Trophoblast cell (in vitro differentiated cells and primary cell): ENCODE data around the gene PRRX1.

ENCODE experiments used
- DNase-seq, 2 donors: peaks; one replicate each; pipeline ENCODE4 v3.0.0-alpha.2; 2016
- H2AFZ ChIP-seq: 2 replicates; pipeline ENCODE4 v1.6.1; 2013; ENCODE audit warnings: low read length, moderate library complexity, mild to moderate bottlenecking; ENCODE audit not compliant: insufficient read depth, poor library complexity
- H2AK5ac ChIP-seq: 2 replicates; pipeline ENCODE4 v1.6.1; 2013; ENCODE audit warnings: mild to moderate bottlenecking, low read length
- H2BK120ac ChIP-seq: 2 replicates; pipeline ENCODE4 v1.6.1; 2013; ENCODE audit warnings: low read length, mild to moderate bottlenecking, moderate library complexity; ENCODE audit not compliant: insufficient read depth, poor library complexity
- H2BK12ac ChIP-seq: 2 replicates; pipeline ENCODE4 v1.6.1; 2013; ENCODE audit warnings: mild to moderate bottlenecking, low read length, moderate library complexity
- H2BK5ac ChIP-seq: 2 replicates; pipeline ENCODE4 v1.6.1; 2013; ENCODE audit warnings: low read length, low read depth, moderate library complexity, mild to moderate bottlenecking; ENCODE audit not compliant: poor library complexity
- H3K14ac ChIP-seq: 2 replicates; pipeline ENCODE4 v1.6.1; 2013; ENCODE audit warnings: mild to moderate bottlenecking, low read length
- H3K18ac ChIP-seq: 2 replicates; pipeline ENCODE4 v1.6.1; 2013; ENCODE audit warnings: mild to moderate bottlenecking, low read length
- H3K23ac ChIP-seq: 2 replicates; pipeline ENCODE4 v1.6.1; 2013; ENCODE audit warnings: low read length
- H3K27ac ChIP-seq: 2 replicates; pipeline ENCODE4 v1.5.1; 2013; ENCODE audit warnings: low read depth, mild to moderate bottlenecking, inconsistent platforms, low read length, moderate library complexity
- H3K27me3 ChIP-seq: 2 replicates; pipeline ENCODE4 v1.6.1; 2013; ENCODE audit warnings: inconsistent platforms, mild to moderate bottlenecking, low read length, moderate library complexity; ENCODE audit not compliant: insufficient read depth
- H3K36me3 ChIP-seq, 2 experiments: 1 replicate in 1 of 2; 2 replicates in 1 of 2; pipeline ENCODE4 v1.6.1; 2013; ENCODE audit warnings: low read length in 2 of 2, mild to moderate bottlenecking in 2 of 2, moderate library complexity in 1 of 2; ENCODE audit not compliant: insufficient read depth in 2 of 2, control insufficient read depth in 1 of 2
- H3K4ac ChIP-seq: 2 replicates; pipeline ENCODE4 v1.6.1; 2013; ENCODE audit warnings: low read depth, mild to moderate bottlenecking, low read length, moderate library complexity
- H3K4me1 ChIP-seq, 2 experiments: 1 replicate in 1 of 2; 2 replicates in 1 of 2; pipeline ENCODE4 v1.6.1; 2013; ENCODE audit warnings: low read length in 2 of 2, mild to moderate bottlenecking in 2 of 2, moderate library complexity in 1 of 2; ENCODE audit not compliant: insufficient read depth in 2 of 2, control insufficient read depth in 1 of 2
- H3K4me2 ChIP-seq: 2 replicates; pipeline ENCODE4 v1.6.1; 2013; ENCODE audit warnings: inconsistent platforms, mild to moderate bottlenecking, low read length, moderate library complexity
- H3K4me3 ChIP-seq: 2 replicates; pipeline ENCODE4 v1.5.1; 2013; ENCODE audit warnings: mild to moderate bottlenecking, low read depth, low read length, inconsistent platforms
- H3K79me1 ChIP-seq: one replicate; pipeline ENCODE4 v1.6.1; 2013; ENCODE audit warnings: low read length
- H3K79me2 ChIP-seq: 2 replicates; pipeline ENCODE4 v1.6.1; 2013; ENCODE audit warnings: low read length, mild to moderate bottlenecking; ENCODE audit not compliant: control insufficient read depth, insufficient read depth, poor library complexity
- H3K9ac ChIP-seq: 2 replicates; pipeline ENCODE4 v1.6.1; 2013; ENCODE audit warnings: mild to moderate bottlenecking, low read length
- H3K9me3 ChIP-seq: 2 replicates; pipeline ENCODE4 v1.6.1; 2013; ENCODE audit warnings: low read depth, mild to moderate bottlenecking, control low read depth, inconsistent platforms, low read length; ENCODE audit not compliant: insufficient read depth
- H4K12ac ChIP-seq: 2 replicates; pipeline ENCODE4 v1.6.1; 2013; ENCODE audit warnings: low read depth, mild to moderate bottlenecking, low read length, moderate library complexity
- H4K8ac ChIP-seq: 2 replicates; pipeline ENCODE4 v1.6.1; 2013; ENCODE audit warnings: low read depth, mild to moderate bottlenecking, low read length, moderate library complexity
- H4K91ac ChIP-seq: one replicate; pipeline ENCODE4 v1.6.1; 2013; ENCODE audit warnings: low read depth, mild to moderate bottlenecking, low read length, moderate library complexity
- WGBS: extraction: QIAGEN DNeasy Blood & Tissue Kit; methylation state at CpG from one replicate; pipeline ENCODE4 v1.1.7; 2013; ENCODE audit warnings: missing lambda C conversion rate; ENCODE audit not compliant: insufficient read length, insufficient coverage; ENCODE audit errors: extremely low coverage; 5-methylcytosine and 5-hydroxymethylcytosine counted together

PRRX1 gene

DNA sequence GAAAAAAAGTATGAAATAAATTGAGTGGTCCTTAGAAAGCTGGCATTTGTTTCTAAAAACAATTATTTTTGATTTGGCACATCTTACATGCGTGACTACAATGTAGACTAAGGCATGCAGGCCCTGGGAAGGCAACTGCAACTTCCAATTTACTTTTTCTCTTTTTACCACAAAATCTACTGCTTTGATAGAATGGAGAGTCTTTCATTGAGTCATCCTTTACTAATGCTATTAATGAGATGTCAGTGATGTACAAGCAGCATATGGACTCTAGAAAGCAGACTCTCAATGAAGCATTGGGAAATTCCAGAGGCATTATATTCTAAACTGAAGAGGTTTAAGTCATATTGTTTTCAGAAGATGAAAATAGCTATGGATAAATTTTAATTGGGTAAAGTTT, 29.6 kb upstream of the PRRX1 start:
- no CpG with 5 or more reads among the region's 1 CpG for WGBS
- Histone ChIP-seq H2AK5ac (no peak overlapping the region), H4K12ac (no peak overlapping the region), H4K8ac (no peak overlapping the region), H3K27ac (no peak overlapping the region), H2AFZ (no peak overlapping the region), H2BK12ac (no peak overlapping the region), H3K27me3 (no peaks in the 10 kb centered on the region), H3K36me3 (no peaks in the 10 kb centered on the region), H3K4me2 (no peak overlapping the region), H3K18ac (no peak overlapping the region), H3K79me1 (no peaks in the 10 kb centered on the region), H3K9me3 (peaks cover 1% of the 10 kb centered on the region), H3K4me1 (no peaks in the 10 kb centered on the region), H2BK5ac (no peak overlapping the region), H2BK120ac (no peak overlapping the region), H3K14ac (no peak overlapping the region), H3K79me2 (no peaks in the 10 kb centered on the region), H3K4me3 (no peak overlapping the region), H3K23ac (no peak overlapping the region), H4K91ac (no peak overlapping the region), H3K9ac (no peak overlapping the region), H3K4ac (no peak overlapping the region)
- no peak for DNase-seq

- H3K4me3 ChIP-seq: no peak overlapping the region
- no peaks in the 10 kb centered on the region for H3K27me3 ChIP-seq
- H2BK12ac ChIP-seq: no peak overlapping the region
- H3K4me1 ChIP-seq: no peaks in the 10 kb centered on the region
- no peaks in the 10 kb centered on the region for H3K79me2 ChIP-seq
- H3K4me2 ChIP-seq: no peak overlapping the region
- H3K27ac ChIP-seq: no peak overlapping the region
- no peak overlapping the region for H4K91ac ChIP-seq
- no peak overlapping the region for H4K8ac ChIP-seq
- peaks cover 1% of the 10 kb centered on the region for H3K9me3 ChIP-seq
- no peak overlapping the region for H3K18ac ChIP-seq
- H3K23ac ChIP-seq: no peak overlapping the region
- H4K12ac ChIP-seq: no peak overlapping the region
- no peak overlapping the region for H2BK5ac ChIP-seq
- no peaks in the 10 kb centered on the region for H3K79me1 ChIP-seq
- no peak overlapping the region for H3K9ac ChIP-seq
- H2AFZ ChIP-seq: no peak overlapping the region
- no peak overlapping the region for H3K4ac ChIP-seq
- H2AK5ac ChIP-seq: no peak overlapping the region
- no peaks in the 10 kb centered on the region for H3K36me3 ChIP-seq
- no peak overlapping the region for H3K14ac ChIP-seq
- no peak for DNase-seq
- H2BK120ac ChIP-seq: no peak overlapping the region
Measured at GRCh38 chr1:170634824-170635410, 29.0 kb upstream of the PRRX1 start.

DNA sequence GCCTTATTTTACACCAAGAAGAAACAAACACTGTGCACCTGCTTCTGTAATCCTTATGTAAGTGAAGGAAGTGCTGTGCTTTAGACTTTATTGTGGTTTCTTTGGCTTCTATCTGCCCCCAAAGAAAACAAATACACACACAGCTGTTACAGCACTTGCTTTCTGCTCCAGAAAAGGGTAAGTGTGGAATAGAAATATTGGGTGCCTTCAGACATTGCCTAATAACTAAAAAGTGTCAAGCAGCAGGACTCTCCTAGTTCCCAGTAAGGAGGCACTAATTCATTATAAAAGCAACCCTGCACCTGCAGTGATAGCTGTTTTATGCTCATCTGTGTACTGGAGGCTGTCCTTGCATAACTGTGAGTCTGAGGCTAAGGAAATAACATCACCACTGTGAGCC, 23.4 kb upstream of the PRRX1 start:
- no peak for DNase-seq
- no peaks in the 10 kb centered on the region for H3K36me3 ChIP-seq
- no peaks in the 10 kb centered on the region for H3K27me3 ChIP-seq
- H4K12ac ChIP-seq: no peak overlapping the region
- no peak overlapping the region for H4K8ac ChIP-seq
- no peak overlapping the region for H2BK12ac ChIP-seq
- H3K4me2 ChIP-seq: no peak overlapping the region
- H3K9ac ChIP-seq: no peak overlapping the region
- no peak overlapping the region for H2AK5ac ChIP-seq
- H3K27ac ChIP-seq: no peak overlapping the region
- H3K9me3 ChIP-seq: no peaks in the 10 kb centered on the region
- H2BK120ac ChIP-seq: no peak overlapping the region
- no peak overlapping the region for H2BK5ac ChIP-seq
- H3K4ac ChIP-seq: no peak overlapping the region
- no peak overlapping the region for H4K91ac ChIP-seq
- H3K14ac ChIP-seq: no peak overlapping the region
- no peak overlapping the region for H3K23ac ChIP-seq
- no peaks in the 10 kb centered on the region for H3K4me1 ChIP-seq
- H3K18ac ChIP-seq: no peak overlapping the region
- H3K79me1 ChIP-seq: no peaks in the 10 kb centered on the region
- H2AFZ ChIP-seq: no peak overlapping the region
- no peak overlapping the region for H3K4me3 ChIP-seq
- no peaks in the 10 kb centered on the region for H3K79me2 ChIP-seq

- Histone ChIP-seq H3K4me1 (peaks cover 0 to 3% of the 10 kb centered on the region in 2 experiments), H3K9me3 (peaks cover 4% of the 10 kb centered on the region), H4K91ac (no peak overlapping the region)
Measured at GRCh38 chr1:170657275-170657853, 6.6 kb upstream of the PRRX1 start.

More at GRCh38 chr1:170657275-170657853, 6.6 kb upstream of the PRRX1 start:
- Histone ChIP-seq H2BK5ac (no peak overlapping the region), H3K9ac (no peak overlapping the region), H3K4me3 (no peak overlapping the region), H3K18ac (no peak overlapping the region), H2AFZ (no peak overlapping the region), H2BK120ac (no peak overlapping the region), H3K27me3 (peaks cover 31% of the 10 kb centered on the region), H3K23ac (no peak overlapping the region), H3K4me2 (no peak overlapping the region), H3K4ac (no peak overlapping the region), H3K79me2 (no peaks in the 10 kb centered on the region), H4K8ac (no peak overlapping the region), H3K27ac (no peak overlapping the region), H2AK5ac (no peak overlapping the region), H2BK12ac (no peak overlapping the region), H3K36me3 (no peaks in the 10 kb centered on the region), H4K12ac (no peak overlapping the region), H3K14ac (no peak overlapping the region), H3K79me1 (no peaks in the 10 kb centered on the region)
- WGBS: no CpG with 5 or more reads among the region's 4 CpGs
- DNase-seq: no peak
